Kidney (tissue), 14 donors: ENCODE measurements around the gene CHD2. TPM values are rescaled to one million over a fixed set of nuclear protein-coding genes. Genes with fewer than 3 reads are reported as not detected.

Experiments
- DNase-seq, 5 donors: peaks; one replicate each; pipeline ENCODE4 v3.0.0-alpha.2; 2013 to 2020
- FAIRE-seq: peaks from 2 replicates; lab custom pipeline; 2012; peaks lifted over from hg19 to GRCh38; lab: Jason Lieb, UNC
- H3K27ac ChIP-seq, 2 donors: one replicate each; pipeline ENCODE4 v1.7.0; 2013; ENCODE audit warnings: low read depth in 2 of 2, low read length in 2 of 2, inconsistent platforms in 1 of 2
- H3K27me3 ChIP-seq: one replicate; pipeline ENCODE4 v1.7.1; 2013; ENCODE audit warnings: low read length, inconsistent platforms; ENCODE audit not compliant: control insufficient read depth, insufficient read depth
- H3K36me3 ChIP-seq, 3 donors: one replicate each; pipeline versions ENCODE4 v1.7.0 to v1.7.1; 2013; ENCODE audit warnings: low read length in 3 of 3, control low read depth in 1 of 3, inconsistent platforms in 1 of 3; ENCODE audit not compliant: insufficient read depth in 3 of 3, control insufficient read depth in 2 of 3
- H3K4me1 ChIP-seq, 3 donors: one replicate each; pipeline versions ENCODE4 v1.7.0 to v1.7.1; 2013; ENCODE audit warnings: low read length in 3 of 3, inconsistent platforms in 1 of 3, low read depth in 1 of 3; ENCODE audit not compliant: control insufficient read depth in 2 of 3, insufficient read depth in 2 of 3
- H3K4me3 ChIP-seq, 3 donors: one replicate each; pipeline versions ENCODE4 v1.7.0 to v1.8.1; 2013; ENCODE audit warnings: low read length in 3 of 3, control low read depth in 1 of 3, inconsistent platforms in 1 of 3
- H3K9ac ChIP-seq, 3 donors: one replicate each; pipeline versions ENCODE4 v1.7.0 to v1.7.1; 2013; ENCODE audit warnings: low read length in 3 of 3, control low read depth in 1 of 3, inconsistent platforms in 1 of 3
- H3K9me3 ChIP-seq, 3 donors: one replicate each; pipeline versions ENCODE4 v1.7.0 to v1.7.1; 2013; ENCODE audit warnings: low read length in 3 of 3, control low read depth in 1 of 3, inconsistent platforms in 1 of 3; ENCODE audit not compliant: control insufficient read depth in 2 of 3, insufficient read depth in 1 of 3
- CTCF ChIP-seq: IDR thresholded peaks from 3 replicates; pipeline ENCODE4 v1.5.1; 2012; ENCODE audit warnings: mild to moderate bottlenecking, moderate library complexity, borderline replicate concordance; ENCODE audit not compliant: insufficient read depth; ENCODE audit errors: extremely low read depth
- intact Hi-C: fragments of 100-400 bp; cut with DNase I; formaldehyde crosslinking; loops from one replicate; pipeline ENCODE4 v1.11.1; 2022
- polyA plus RNA-seq: library from polyadenylated mRNA; stranded (reverse); fragments of 350-450 nt; fragmentation: Illumina TruSeq; extraction: RNeasy Lipid Tissue Mini Kit (QIAGEN cat#74804); gene quantifications from one replicate; pipeline ENCODE4 v1.2.3, GENCODE V29; 2014; ENCODE audit warnings: low read depth, low replicate concordance; ENCODE audit not compliant: insufficient read depth
- total RNA-seq: library from RNA; stranded (reverse); fragmentation: NEBNext Ultra II Directional; extraction: Animal tissue kit (Norgen Biotek cat#: 25700); gene quantifications from one replicate; pipeline ENCODE4 v1.2.1, GENCODE V29; 2021
- donor health status: control.
- donor health status: control.
- donor health status: control.
- donor health status: control.
- donor health status: control.
- donor health status: DM: yes; HTN: yes; CAD: no.
- donor health status: Normal renal cell carcinoma (clear cell type).

CHD2 gene
- total and polyA plus RNA-seq, 2 donors from 2014 or later: 22.5 to 137 TPM

- FAIRE-seq (no peak), DNase-seq (no peak)
- TF ChIP-seq CTCF: no peak
- no peak overlapping the region for H3K9ac ChIP-seq
- H3K36me3 ChIP-seq: peaks cover 8 to 59% (median 30%) of the 10 kb centered on the region in 3 donors
- no peak overlapping the region for H3K27ac ChIP-seq
- intact Hi-C loops: no loop called here
- no peaks in the 10 kb centered on the region for H3K27me3 ChIP-seq
- no peak overlapping the region for H3K4me3 ChIP-seq
- no peaks in the 10 kb centered on the region for H3K9me3 ChIP-seq
- H3K4me1 ChIP-seq: peaks cover 0 to 5% (median 3%) of the 10 kb centered on the region in 3 donors
Measured at GRCh38 chr15:92933831-92934230, 33.7 kb downstream of the CHD2 start.

- TF ChIP-seq CTCF: no peak
- Histone ChIP-seq H3K9ac (no peak overlapping the region), H3K36me3 (peaks cover 14 to 63% (median 31%) of the 10 kb centered on the region in 3 donors), H3K9me3 (no peaks in the 10 kb centered on the region), H3K4me3 (no peak overlapping the region), H3K27me3 (no peaks in the 10 kb centered on the region), H3K4me1 (peaks cover 0 to 5% (median 3%) of the 10 kb centered on the region in 3 donors), H3K27ac (no peak overlapping the region)
- DNase-seq (no peak), FAIRE-seq (no peak)
- intact Hi-C loops: no loop called here
Measured at GRCh38 chr15:92934716-92935115, 34.6 kb downstream of the CHD2 start.

GRCh38 chr15:92936138-92936537 lies 36.0 kb downstream of the CHD2 start:
- no peak for FAIRE-seq
- no peak for DNase-seq
- H3K4me3 ChIP-seq: no peak overlapping the region
- peaks cover 0 to 5% (median 0%) of the 10 kb centered on the region in 3 donors for H3K4me1 ChIP-seq
- no peak overlapping the region for H3K9ac ChIP-seq
- peaks cover 21 to 59% (median 28%) of the 10 kb centered on the region in 3 donors for H3K36me3 ChIP-seq
- no peaks in the 10 kb centered on the region for H3K27me3 ChIP-seq
- intact Hi-C loops: no loop called here
- no peak overlapping the region for H3K27ac ChIP-seq
- no peak for TF ChIP-seq CTCF
- no peaks in the 10 kb centered on the region for H3K9me3 ChIP-seq

GRCh38 chr15:92936693-92937092 lies 36.6 kb downstream of the CHD2 start:
- H3K36me3 ChIP-seq: peaks cover 21 to 61% (median 29%) of the 10 kb centered on the region in 3 donors
- peaks cover 0 to 5% (median 0%) of the 10 kb centered on the region in 3 donors for H3K4me1 ChIP-seq
- no peak overlapping the region for H3K27ac ChIP-seq

More at GRCh38 chr15:92936693-92937092, 36.6 kb downstream of the CHD2 start:
- no peaks in the 10 kb centered on the region for H3K9me3 ChIP-seq
- H3K27me3 ChIP-seq: no peaks in the 10 kb centered on the region
- no peak overlapping the region for H3K4me3 ChIP-seq
- DNase-seq: no peak
- no peak overlapping the region for H3K9ac ChIP-seq
- no peak for TF ChIP-seq CTCF
- no peak for FAIRE-seq
- intact Hi-C loops: no loop called here
